Prostate gland (tissue), 2 donors: ENCODE results near the gene TMEM184A. TPM values are rescaled to one million over a fixed set of nuclear protein-coding genes. Genes with fewer than 3 reads are reported as not detected.

Experiments
- DNase-seq: peaks from one replicate; pipeline ENCODE4 v3.0.0-alpha.2; 2019; ENCODE audit warnings: low spot score
- H3K27ac ChIP-seq, 2 donors: fragments of 200-600 bp; sonication (generic); 2 replicates each; pipeline ENCODE4 v1.5.1; 2017 to 2019
- H3K27me3 ChIP-seq: fragments of 200-600 bp; sonication (generic); replicated peaks from 2 replicates; pipeline ENCODE4 v1.5.1; 2019; ENCODE audit not compliant: insufficient read depth
- H3K36me3 ChIP-seq, 2 donors: fragments of 200-600 bp; sonication (generic); 1 replicate in 1 of 2; 2 replicates in 1 of 2; pipeline versions ENCODE4 v1.5.1 to v1.8.1; 2017 to 2019
- H3K4me1 ChIP-seq: fragments of 200-600 bp; sonication (generic); replicated peaks from 2 replicates; pipeline ENCODE4 v1.5.1; 2019
- H3K4me3 ChIP-seq, 2 donors: fragments of 200-600 bp; sonication (generic); 2 replicates each; pipeline ENCODE4 v1.5.1; 2017 to 2019
- H3K9me3 ChIP-seq: fragments of 200-600 bp; sonication (generic); 2 replicates; pipeline ENCODE4 v1.5.1; 2017
- CTCF ChIP-seq, 4 experiments: fragments of 200-600 bp in 2 of 4; fragments of 450-650 bp in 2 of 4; sonication (generic) in 2 of 4; IDR thresholded peaks; 1 replicate in 3 of 4; 2 replicates in 1 of 4; pipeline ENCODE4 v1.5.1; 2016 to 2019; ENCODE audit warnings: antibody characterized with exemption in 4 of 4, mild to moderate bottlenecking in 2 of 4, moderate library complexity in 2 of 4
- POLR2A ChIP-seq: fragments of 450-650 bp; IDR thresholded peaks from one replicate; pipeline ENCODE4 v1.6.1; 2016; ENCODE audit warnings: antibody characterized with exemption, mild to moderate bottlenecking
- POLR2AphosphoS5 ChIP-seq: sonication (generic); formaldehyde crosslinking; IDR thresholded peaks from one replicate; pipeline ENCODE4 v1.6.1; 2017; ENCODE audit warnings: antibody characterized with exemption
- WGBS: methylation state at CpG from one replicate; pipeline ENCODE4 v1.1.5; 2018; 5-methylcytosine and 5-hydroxymethylcytosine counted together
- intact Hi-C: fragments of 100-400 bp; cut with DNase I; formaldehyde crosslinking; loops from one replicate; pipeline ENCODE4 v1.14.2; 2022
- total RNA-seq, 2 donors: library from RNA; depleted of rRNA; stranded (reverse); fragments of >200 nt; gene quantifications; one replicate each; pipeline ENCODE4 v1.1.0, GENCODE V29; 2016

The TMEM184A gene
- total RNA-seq, 2 donors from 2014 or later = 15.4 to 59.2 TPM

GRCh38 chr7:1493571-1493970 lies 62.4 kb downstream of the TMEM184A start:
- H3K4me3 ChIP-seq = no peak overlapping the region
- no peaks in the 10 kb centered on the region for H3K4me1 ChIP-seq
- peaks cover 10 to 27% of the 10 kb centered on the region in 2 donors for H3K36me3 ChIP-seq
- intact Hi-C loops = no loop called here
- no peak overlapping the region for H3K27ac ChIP-seq
- H3K9me3 ChIP-seq = no peaks in the 10 kb centered on the region
- no peak for DNase-seq
- H3K27me3 ChIP-seq = no peaks in the 10 kb centered on the region
- 93% methylated on average over 22 of the region's 26 CpGs for WGBS
- no peak for TF ChIP-seq POLR2AphosphoS5
- TF ChIP-seq POLR2A = no peak
- TF ChIP-seq CTCF (IDR thresholded peaks at IDR 0.05) = no peak

- WGBS = 85% methylated on average over 20 of the region's 20 CpGs
- TF ChIP-seq CTCF (IDR thresholded peaks at IDR 0.05) (no peak), POLR2A (no peak), POLR2AphosphoS5 (no peak)
- Histone ChIP-seq H3K36me3 (peaks cover 12 to 31% of the 10 kb centered on the region in 2 donors), H3K9me3 (no peaks in the 10 kb centered on the region), H3K4me3 (no peak overlapping the region), H3K27ac (no peak overlapping the region), H3K4me1 (no peaks in the 10 kb centered on the region), H3K27me3 (no peaks in the 10 kb centered on the region)
- no peak for DNase-seq
- intact Hi-C loops = no loop called here
Measured at GRCh38 chr7:1493129-1493528, 62.9 kb downstream of the TMEM184A start.

GRCh38 chr7:1492640-1493039 lies 63.4 kb downstream of the TMEM184A start:
- peaks cover 12 to 33% of the 10 kb centered on the region in 2 donors for H3K36me3 ChIP-seq
- 89% methylated on average over 25 of the region's 33 CpGs for WGBS

More at GRCh38 chr7:1492640-1493039, 63.4 kb downstream of the TMEM184A start:
- H3K9me3 ChIP-seq = no peaks in the 10 kb centered on the region
- no peak overlapping the region for H3K4me3 ChIP-seq
- intact Hi-C loops = no loop called here
- H3K27me3 ChIP-seq = no peaks in the 10 kb centered on the region
- H3K27ac ChIP-seq = no peak overlapping the region
- TF ChIP-seq POLR2AphosphoS5 = no peak
- TF ChIP-seq CTCF (IDR thresholded peaks at IDR 0.05) = no peak
- no peak for TF ChIP-seq POLR2A
- H3K4me1 ChIP-seq = no peaks in the 10 kb centered on the region
- DNase-seq = no peak

Other genes with a start within 250 kb of the TMEM184A start
- gene MICALL2, start 96.7 kb downstream of the TMEM184A start, total RNA-seq = 10 to 100 TPM; 31.1 to 42.0 TPM
- 100 to 1,000 TPM in 1 of 2 donors, 10 to 100 TPM in 1; 64.9 to 146 TPM for gene INTS1, start 51.8 kb downstream of the TMEM184A start, total RNA-seq
- gene MAFK, start 25.5 kb downstream of the TMEM184A start, total RNA-seq = 10 to 100 TPM; 29.1 to 50.6 TPM
- 10 to 100 TPM; 50.0 to 51.6 TPM for gene PSMG3, start 13.8 kb upstream of the TMEM184A start, total RNA-seq
- gene ELFN1, start 114.1 kb upstream of the TMEM184A start, total RNA-seq = 1 to 10 TPM; 2.0 to 3.0 TPM